Measurements from ENCODE around the gene NAV2. TPM values are rescaled to one million over a fixed set of nuclear protein-coding genes. Genes with fewer than 3 reads are reported as not detected.

The NAV2 gene
- total RNA-seq, 2 donors from 2014 or later: 21.3 to 45.3 TPM

DNA sequence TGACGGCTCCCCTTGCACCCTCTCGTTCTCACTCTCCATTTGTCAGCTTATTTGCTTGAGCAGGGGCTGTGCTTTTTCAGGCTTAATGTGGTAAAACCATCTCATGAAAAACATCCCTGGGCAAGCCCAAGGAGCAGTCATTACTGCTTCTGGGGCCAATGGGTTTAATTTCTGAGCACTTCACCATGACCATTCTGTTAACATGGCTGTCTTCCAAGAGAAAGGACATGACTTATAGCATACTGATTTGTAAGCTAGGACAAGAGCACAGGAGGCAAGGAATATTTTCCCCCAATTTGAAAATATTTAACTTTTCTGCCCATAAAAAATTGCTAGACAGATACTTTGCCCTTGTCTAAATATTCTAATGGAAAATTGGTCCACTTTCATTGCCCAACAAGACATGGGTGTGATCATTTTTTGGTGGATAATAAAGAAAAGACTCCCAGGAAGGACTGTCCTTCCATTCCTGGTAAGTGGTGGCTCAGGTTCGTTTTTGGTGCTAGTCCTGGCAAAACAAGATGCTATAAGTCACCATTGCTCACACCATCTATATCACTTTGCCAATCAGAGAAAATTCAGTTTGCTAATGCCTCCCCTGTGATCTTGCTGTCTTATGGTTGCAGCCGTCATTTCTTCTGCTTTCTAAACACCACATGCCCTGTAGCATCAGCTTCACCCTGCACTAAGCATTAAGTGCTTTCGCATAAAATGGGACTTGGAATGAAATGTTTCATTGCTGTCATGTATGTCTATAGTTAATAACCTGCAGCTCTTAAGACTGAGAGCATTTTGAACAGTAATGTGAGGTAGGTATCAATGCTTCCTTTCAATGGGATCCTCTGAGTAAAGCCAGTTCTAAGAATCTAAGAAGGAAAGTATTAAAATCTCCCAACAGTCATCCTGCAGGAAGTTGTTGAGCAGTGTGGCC lies 339.1 kb downstream of the NAV2 start:
- Histone ChIP-seq H3K4me3 (no peak overlapping the region), H3K27me3 (no peaks in the 10 kb centered on the region), H3K9me3 (no peaks in the 10 kb centered on the region), H3K27ac (no peak overlapping the region), H3K9ac (ENCODE audit: low read depth in 2 of 2, low read length in 2 of 2) (no peak overlapping the region), H3K36me3 (no peaks in the 10 kb centered on the region), H3K4me1 (no peaks in the 10 kb centered on the region)
- TF ChIP-seq, protein P1, sequence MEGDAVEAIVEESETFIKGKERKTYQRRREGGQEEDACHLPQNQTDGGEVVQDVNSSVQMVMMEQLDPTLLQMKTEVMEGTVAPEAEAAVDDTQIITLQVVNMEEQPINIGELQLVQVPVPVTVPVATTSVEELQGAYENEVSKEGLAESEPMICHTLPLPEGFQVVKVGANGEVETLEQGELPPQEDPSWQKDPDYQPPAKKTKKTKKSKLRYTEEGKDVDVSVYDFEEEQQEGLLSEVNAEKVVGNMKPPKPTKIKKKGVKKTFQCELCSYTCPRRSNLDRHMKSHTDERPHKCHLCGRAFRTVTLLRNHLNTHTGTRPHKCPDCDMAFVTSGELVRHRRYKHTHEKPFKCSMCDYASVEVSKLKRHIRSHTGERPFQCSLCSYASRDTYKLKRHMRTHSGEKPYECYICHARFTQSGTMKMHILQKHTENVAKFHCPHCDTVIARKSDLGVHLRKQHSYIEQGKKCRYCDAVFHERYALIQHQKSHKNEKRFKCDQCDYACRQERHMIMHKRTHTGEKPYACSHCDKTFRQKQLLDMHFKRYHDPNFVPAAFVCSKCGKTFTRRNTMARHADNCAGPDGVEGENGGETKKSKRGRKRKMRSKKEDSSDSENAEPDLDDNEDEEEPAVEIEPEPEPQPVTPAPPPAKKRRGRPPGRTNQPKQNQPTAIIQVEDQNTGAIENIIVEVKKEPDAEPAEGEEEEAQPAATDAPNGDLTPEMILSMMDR (IDR thresholded peaks at IDR 0.05): no peak
- DNase-seq: no peak
- intact Hi-C loops (cut with DNase I): no loop called here

DNA sequence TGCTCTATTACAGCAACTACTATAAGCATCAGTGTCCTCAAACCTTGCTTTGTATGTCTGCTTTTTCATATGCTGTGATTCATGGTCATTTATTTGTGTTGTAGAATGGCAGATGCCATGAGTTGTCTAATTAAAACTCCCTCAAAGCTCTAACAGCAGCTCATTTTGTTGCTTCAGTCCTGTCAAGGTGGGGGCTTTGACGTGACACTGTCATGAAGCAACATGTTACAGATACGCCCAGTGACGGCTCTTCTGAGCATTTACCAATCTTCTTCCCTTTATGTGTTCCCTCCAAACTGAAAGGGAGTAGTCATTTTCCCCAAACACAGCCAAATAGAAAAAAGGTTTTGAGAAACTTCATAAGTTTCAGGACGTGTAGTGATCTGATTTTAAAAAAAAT lies 340.9 kb downstream of the NAV2 start:
- no peak overlapping the region for H3K4me3 ChIP-seq
- no peak overlapping the region for H3K27ac ChIP-seq
- TF ChIP-seq, protein P1 (IDR thresholded peaks at IDR 0.05): no peak
- DNase-seq: no peak
- H3K4me1 ChIP-seq: no peaks in the 10 kb centered on the region
- no peaks in the 10 kb centered on the region for H3K36me3 ChIP-seq
- no peaks in the 10 kb centered on the region for H3K27me3 ChIP-seq
- intact Hi-C loops (cut with DNase I): no loop called here
- H3K9me3 ChIP-seq: no peaks in the 10 kb centered on the region
- H3K9ac ChIP-seq (ENCODE audit: low read depth in 2 of 2, low read length in 2 of 2): no peak overlapping the region

DNA sequence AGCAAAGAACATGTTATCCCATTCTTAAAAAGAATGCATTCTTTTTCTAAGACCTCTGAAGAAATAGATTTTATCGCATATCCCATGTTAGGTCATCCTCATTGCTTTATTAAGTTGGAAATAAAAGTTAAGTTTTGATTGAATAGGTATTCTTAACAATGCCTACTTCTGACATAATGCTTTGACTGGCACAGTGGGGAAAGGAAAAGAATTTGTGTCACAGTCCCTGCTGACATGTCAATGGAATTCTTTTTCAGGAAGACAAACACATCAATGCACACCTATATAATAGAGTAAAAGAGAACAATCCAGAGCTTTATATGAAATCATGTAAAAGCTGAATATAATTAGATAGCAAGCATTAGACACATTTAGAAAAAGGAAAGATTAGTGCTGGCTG lies 341.9 kb downstream of the NAV2 start:
- intact Hi-C loops (cut with DNase I): no loop called here
- no peak overlapping the region for H3K27ac ChIP-seq

DNA sequence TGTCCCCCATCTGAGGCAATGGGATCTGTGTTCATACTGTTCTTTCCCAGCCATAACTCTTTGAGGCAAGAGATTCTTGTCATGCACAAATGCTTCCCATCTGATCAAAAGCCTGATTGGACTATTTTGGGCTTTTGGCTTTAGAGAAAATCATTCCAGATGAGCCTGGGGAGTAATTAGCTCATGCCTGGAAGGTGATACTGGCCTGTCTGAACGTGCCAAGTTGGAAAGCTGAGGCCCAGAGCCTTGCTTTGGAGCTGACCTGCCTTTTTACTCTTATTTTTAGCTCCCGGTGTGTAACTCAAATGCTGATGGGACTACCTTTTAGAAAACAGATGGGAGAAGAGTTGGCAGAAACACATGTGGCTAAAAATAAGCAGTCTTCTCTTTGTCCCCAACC lies 342.7 kb downstream of the NAV2 start:
- no peaks in the 10 kb centered on the region for H3K9me3 ChIP-seq
- no peak overlapping the region for H3K27ac ChIP-seq
- no peaks in the 10 kb centered on the region for H3K27me3 ChIP-seq
- TF ChIP-seq, protein P1 (IDR thresholded peaks at IDR 0.05): no peak
- no peaks in the 10 kb centered on the region for H3K36me3 ChIP-seq
- H3K9ac ChIP-seq (ENCODE audit: low read depth in 2 of 2, low read length in 2 of 2): no peak overlapping the region
- intact Hi-C loops (cut with DNase I): no loop called here
- DNase-seq: no peak
- no peaks in the 10 kb centered on the region for H3K4me1 ChIP-seq
- H3K4me3 ChIP-seq: no peak overlapping the region

More for the DNA sequence above, 341.9 kb downstream of the NAV2 start:
- H3K4me1 ChIP-seq: no peaks in the 10 kb centered on the region
- H3K36me3 ChIP-seq: no peaks in the 10 kb centered on the region
- H3K9ac ChIP-seq (ENCODE audit: low read depth in 2 of 2, low read length in 2 of 2): no peak overlapping the region
- no peak overlapping the region for H3K4me3 ChIP-seq
- no peak for DNase-seq
- no peaks in the 10 kb centered on the region for H3K27me3 ChIP-seq
- no peaks in the 10 kb centered on the region for H3K9me3 ChIP-seq
- TF ChIP-seq, protein P1 (IDR thresholded peaks at IDR 0.05): no peak

DNA sequence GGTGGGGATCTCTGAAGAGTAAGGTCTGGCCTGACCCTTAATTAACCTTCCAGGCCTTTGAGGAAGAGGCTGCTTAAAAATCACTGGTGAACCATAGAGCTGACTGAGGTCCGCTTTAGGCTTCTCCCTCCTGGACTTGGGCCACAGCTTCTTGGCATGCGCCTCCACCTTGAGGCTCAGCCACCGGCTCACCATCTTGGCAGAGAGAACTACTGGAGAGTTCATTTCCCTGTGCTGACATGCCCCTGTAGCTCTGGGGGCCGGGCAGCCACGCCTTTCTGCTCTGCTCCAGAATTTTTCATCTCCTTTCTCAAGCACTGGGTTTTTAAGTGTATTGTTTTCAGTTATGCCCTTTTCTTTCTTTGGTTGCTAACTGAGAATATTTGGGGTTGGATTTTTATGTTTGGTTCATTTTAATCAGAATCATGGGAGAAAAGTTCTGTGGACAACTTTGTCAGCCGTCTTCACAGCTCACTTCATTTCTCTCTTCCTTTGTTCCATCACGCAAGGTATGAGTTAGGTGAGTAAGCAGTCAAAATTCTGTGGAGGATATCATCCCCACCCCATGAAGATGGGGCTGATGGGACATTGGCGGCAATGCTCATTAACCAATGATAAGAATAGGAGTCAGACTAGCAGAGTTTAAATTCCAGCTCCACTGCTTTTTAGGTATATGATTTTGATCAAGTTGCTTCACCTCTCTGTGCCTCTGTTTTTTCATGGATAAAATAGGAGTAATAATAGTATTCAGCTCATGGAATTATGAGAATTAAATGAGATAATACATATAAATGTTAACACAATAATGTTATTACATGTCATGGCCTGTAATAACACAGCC lies 343.7 kb downstream of the NAV2 start:
- TF ChIP-seq, protein P1 (IDR thresholded peaks at IDR 0.05): no peak
- no peak overlapping the region for H3K9ac ChIP-seq (ENCODE audit: low read depth in 2 of 2, low read length in 2 of 2)
- H3K27ac ChIP-seq: no peak overlapping the region
- H3K36me3 ChIP-seq: no peaks in the 10 kb centered on the region
- H3K4me3 ChIP-seq: no peak overlapping the region
- no peaks in the 10 kb centered on the region for H3K4me1 ChIP-seq
- no peak for DNase-seq
- no peaks in the 10 kb centered on the region for H3K27me3 ChIP-seq
- no peaks in the 10 kb centered on the region for H3K9me3 ChIP-seq
- intact Hi-C loops (cut with DNase I): no loop called here

Measured in colonic mucosa (tissue), 4 donors.